K562 (cell line): ENCODE measurements around the gene FBLIM1. TPM values are rescaled to one million over a fixed set of nuclear protein-coding genes. Genes with fewer than 3 reads are reported as not detected.

Source experiments
- BCL6 ChIP-seq: fragments of 250-450 bp; sonication (Bioruptor Pico); IDR thresholded peaks from 2 replicates; pipeline ENCODE4 v1.4.0; 2020
- JUNB ChIP-seq: fragments of 450-650 bp; formaldehyde crosslinking; conservative IDR thresholded peaks from 2 replicates; pipeline ENCODE4 v1.4.0; 2020; ENCODE audit warnings: mild to moderate bottlenecking
- KLF6 ChIP-seq: fragments of 250-450 bp; sonication (Bioruptor Pico); IDR thresholded peaks from 2 replicates; pipeline ENCODE4 v1.4.0; 2020; ENCODE audit warnings: mild to moderate bottlenecking, moderate library complexity, borderline replicate concordance
- MCM3 ChIP-seq: fragments of 450-650 bp; IDR thresholded peaks from 2 replicates; pipeline ENCODE4 v1.6.1; 2016
- MEIS2 ChIP-seq: fragments of 450-650 bp; IDR thresholded peaks from 2 replicates; pipeline ENCODE4 v1.6.1; 2014; ENCODE audit warnings: mild to moderate bottlenecking; ENCODE audit not compliant: partially characterized antibody
- MTA1 ChIP-seq: fragments of 450-650 bp; IDR thresholded peaks from 2 replicates; pipeline ENCODE4 v1.6.1; 2017; ENCODE audit warnings: borderline replicate concordance
- RBM39 ChIP-seq: fragments of 200-400 bp; formaldehyde crosslinking; optimal IDR thresholded peaks from 2 replicates; pipeline ENCODE3; 2018; ENCODE audit warnings: low read depth, low read length
- TGIF2 ChIP-seq: sonication (generic); formaldehyde crosslinking; IDR thresholded peaks from 2 replicates; pipeline ENCODE4 v1.8.1; 2022; ENCODE audit warnings: mild to moderate bottlenecking, missing genetic modification reagents, moderate library complexity
- WHSC1 ChIP-seq: IDR thresholded peaks from one replicate; pipeline ENCODE4 v1.6.1; 2012; ENCODE audit warnings: low read length, control low read depth, inconsistent platforms
- YBX1 ChIP-seq: fragments of 450-650 bp; IDR thresholded peaks from 2 replicates; pipeline ENCODE4 v1.7.1; 2016; ENCODE audit warnings: mild to moderate bottlenecking
- ZFP36 ChIP-seq: fragments of 150-350 bp; IDR thresholded peaks from 2 replicates; pipeline ENCODE4 v1.6.1; 2018; ENCODE audit warnings: low read length, low read depth; ENCODE audit not compliant: partially characterized antibody
- ZSCAN29 ChIP-seq: fragments of 450-650 bp; IDR thresholded peaks from 2 replicates; pipeline ENCODE4 v1.6.1; 2017
- polyA plus RNA-seq, 8 experiments: library from polyadenylated mRNA; depleted of rRNA in 4 of 8; stranded (reverse) in 5 of 8; unstranded in 3 of 8; fragments of >200 nt; fragmentation: Nextera tagmentation in 2 of 8; fragmentation: Illumina TruSeq in 1 of 8; extraction: Ambion mirVana in 2 of 8; extraction: Trizol in 1 of 8; gene quantifications; 2 replicates each; pipeline versions ENCODE4 v1.2.1 to v1.2.3, GENCODE V29; 2011 to 2014; ENCODE audit warnings: inconsistent platforms in 1 of 8, missing spikeins in 1 of 8
- total RNA-seq, 7 experiments: library from RNA; depleted of rRNA in 6 of 7; stranded (reverse); fragments of >200 nt in 6 of 7; fragmentation: Illumina TruSeq in 2 of 7; extraction: Trizol in 2 of 7; gene quantifications; 2 replicates each; pipeline versions ENCODE4 v1.2.1 to v1.2.3, GENCODE V29; 2011 to 2021; ENCODE audit warnings: low replicate concordance in 1 of 7
- TF ChIP-seq, protein P1 (sequence below): fragments of 450-650 bp; IDR thresholded peaks from 2 replicates; pipeline ENCODE4 v1.6.1; 2016; ENCODE audit warnings: borderline replicate concordance
- TF ChIP-seq, protein P2 (sequence below): fragments of 200-400 bp; formaldehyde crosslinking; IDR thresholded peaks from 2 replicates; pipeline ENCODE4 v1.6.1; 2017; ENCODE audit warnings: mild to moderate bottlenecking, low read depth, low read length, moderate library complexity
- TF ChIP-seq, protein P3 (sequence below): sonication (generic); formaldehyde crosslinking; IDR thresholded peaks from 2 replicates; pipeline ENCODE4 v1.8.0; 2022; ENCODE audit warnings: mild to moderate bottlenecking, missing genetic modification reagents
- TF ChIP-seq, protein P4 (sequence below): fragments of 450-650 bp; IDR thresholded peaks from 2 replicates; pipeline ENCODE4 v1.6.1; 2016; ENCODE audit warnings: low read depth, mild to moderate bottlenecking, moderate library complexity
- TF ChIP-seq, protein P5 (sequence below): IDR thresholded peaks from 3 replicates; pipeline ENCODE4 v1.6.1; 2011; ENCODE audit warnings: borderline replicate concordance, mild to moderate bottlenecking, moderate library complexity; ENCODE audit not compliant: insufficient read length; ENCODE audit errors: extremely low read depth

FBLIM1 gene
- total and polyA plus RNA-seq, 9 of the 15 experiments (the other 6 are each of a cell fraction or from before 2014, with no cell fraction given), result 0.14 to 0.24 TPM; not detected in 7

DNA sequence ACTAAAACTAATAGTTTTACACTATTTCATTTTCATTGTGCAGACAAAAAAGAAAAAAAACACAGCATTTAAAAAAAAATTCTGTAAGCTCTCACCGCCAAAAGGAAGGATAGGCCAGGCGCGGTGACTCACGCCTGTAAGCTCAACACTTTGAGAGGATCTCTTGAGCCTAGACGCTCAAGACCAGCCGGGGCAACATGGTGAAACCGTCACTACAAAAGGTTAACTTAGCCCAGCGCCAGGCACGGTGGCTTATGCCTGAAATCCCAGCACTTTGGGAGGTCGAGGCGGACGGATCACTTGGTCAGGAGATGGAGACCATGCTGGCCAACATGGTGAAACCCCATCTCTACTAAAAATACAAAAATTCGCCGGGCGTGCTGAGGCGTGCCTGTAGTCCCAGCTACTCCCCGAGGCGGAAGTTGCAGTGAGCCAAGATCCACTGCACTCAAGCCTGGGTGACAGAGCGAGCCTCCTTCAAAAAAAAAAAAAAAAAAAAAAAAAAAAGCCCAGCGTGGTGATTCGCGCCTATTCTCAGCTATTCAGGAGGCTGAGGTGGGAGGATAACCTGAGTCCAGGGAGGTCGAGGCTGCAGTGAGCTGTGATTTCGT, 74.6 kb downstream of the FBLIM1 start (continued):
- TF ChIP-seq TGIF2 (CRISPR knock-in tag), result no peak
- no peak for TF ChIP-seq MTA1
- TF ChIP-seq, protein P1, sequence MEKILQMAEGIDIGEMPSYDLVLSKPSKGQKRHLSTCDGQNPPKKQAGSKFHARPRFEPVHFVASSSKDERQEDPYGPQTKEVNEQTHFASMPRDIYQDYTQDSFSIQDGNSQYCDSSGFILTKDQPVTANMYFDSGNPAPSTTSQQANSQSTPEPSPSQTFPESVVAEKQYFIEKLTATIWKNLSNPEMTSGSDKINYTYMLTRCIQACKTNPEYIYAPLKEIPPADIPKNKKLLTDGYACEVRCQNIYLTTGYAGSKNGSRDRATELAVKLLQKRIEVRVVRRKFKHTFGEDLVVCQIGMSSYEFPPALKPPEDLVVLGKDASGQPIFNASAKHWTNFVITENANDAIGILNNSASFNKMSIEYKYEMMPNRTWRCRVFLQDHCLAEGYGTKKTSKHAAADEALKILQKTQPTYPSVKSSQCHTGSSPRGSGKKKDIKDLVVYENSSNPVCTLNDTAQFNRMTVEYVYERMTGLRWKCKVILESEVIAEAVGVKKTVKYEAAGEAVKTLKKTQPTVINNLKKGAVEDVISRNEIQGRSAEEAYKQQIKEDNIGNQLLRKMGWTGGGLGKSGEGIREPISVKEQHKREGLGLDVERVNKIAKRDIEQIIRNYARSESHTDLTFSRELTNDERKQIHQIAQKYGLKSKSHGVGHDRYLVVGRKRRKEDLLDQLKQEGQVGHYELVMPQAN, result peak; percentile 59
- no peak for TF ChIP-seq BCL6 (CRISPR knock-in tag)
- TF ChIP-seq, protein P2, sequence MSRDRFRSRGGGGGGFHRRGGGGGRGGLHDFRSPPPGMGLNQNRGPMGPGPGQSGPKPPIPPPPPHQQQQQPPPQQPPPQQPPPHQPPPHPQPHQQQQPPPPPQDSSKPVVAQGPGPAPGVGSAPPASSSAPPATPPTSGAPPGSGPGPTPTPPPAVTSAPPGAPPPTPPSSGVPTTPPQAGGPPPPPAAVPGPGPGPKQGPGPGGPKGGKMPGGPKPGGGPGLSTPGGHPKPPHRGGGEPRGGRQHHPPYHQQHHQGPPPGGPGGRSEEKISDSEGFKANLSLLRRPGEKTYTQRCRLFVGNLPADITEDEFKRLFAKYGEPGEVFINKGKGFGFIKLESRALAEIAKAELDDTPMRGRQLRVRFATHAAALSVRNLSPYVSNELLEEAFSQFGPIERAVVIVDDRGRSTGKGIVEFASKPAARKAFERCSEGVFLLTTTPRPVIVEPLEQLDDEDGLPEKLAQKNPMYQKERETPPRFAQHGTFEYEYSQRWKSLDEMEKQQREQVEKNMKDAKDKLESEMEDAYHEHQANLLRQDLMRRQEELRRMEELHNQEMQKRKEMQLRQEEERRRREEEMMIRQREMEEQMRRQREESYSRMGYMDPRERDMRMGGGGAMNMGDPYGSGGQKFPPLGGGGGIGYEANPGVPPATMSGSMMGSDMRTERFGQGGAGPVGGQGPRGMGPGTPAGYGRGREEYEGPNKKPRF, result no peak
- no peak for TF ChIP-seq YBX1
- no peak for TF ChIP-seq JUNB
- TF ChIP-seq KLF6, result no peak
- no peak for TF ChIP-seq ZSCAN29
- TF ChIP-seq ZFP36, result no peak
- TF ChIP-seq WHSC1, result no peak
- TF ChIP-seq, protein P3, sequence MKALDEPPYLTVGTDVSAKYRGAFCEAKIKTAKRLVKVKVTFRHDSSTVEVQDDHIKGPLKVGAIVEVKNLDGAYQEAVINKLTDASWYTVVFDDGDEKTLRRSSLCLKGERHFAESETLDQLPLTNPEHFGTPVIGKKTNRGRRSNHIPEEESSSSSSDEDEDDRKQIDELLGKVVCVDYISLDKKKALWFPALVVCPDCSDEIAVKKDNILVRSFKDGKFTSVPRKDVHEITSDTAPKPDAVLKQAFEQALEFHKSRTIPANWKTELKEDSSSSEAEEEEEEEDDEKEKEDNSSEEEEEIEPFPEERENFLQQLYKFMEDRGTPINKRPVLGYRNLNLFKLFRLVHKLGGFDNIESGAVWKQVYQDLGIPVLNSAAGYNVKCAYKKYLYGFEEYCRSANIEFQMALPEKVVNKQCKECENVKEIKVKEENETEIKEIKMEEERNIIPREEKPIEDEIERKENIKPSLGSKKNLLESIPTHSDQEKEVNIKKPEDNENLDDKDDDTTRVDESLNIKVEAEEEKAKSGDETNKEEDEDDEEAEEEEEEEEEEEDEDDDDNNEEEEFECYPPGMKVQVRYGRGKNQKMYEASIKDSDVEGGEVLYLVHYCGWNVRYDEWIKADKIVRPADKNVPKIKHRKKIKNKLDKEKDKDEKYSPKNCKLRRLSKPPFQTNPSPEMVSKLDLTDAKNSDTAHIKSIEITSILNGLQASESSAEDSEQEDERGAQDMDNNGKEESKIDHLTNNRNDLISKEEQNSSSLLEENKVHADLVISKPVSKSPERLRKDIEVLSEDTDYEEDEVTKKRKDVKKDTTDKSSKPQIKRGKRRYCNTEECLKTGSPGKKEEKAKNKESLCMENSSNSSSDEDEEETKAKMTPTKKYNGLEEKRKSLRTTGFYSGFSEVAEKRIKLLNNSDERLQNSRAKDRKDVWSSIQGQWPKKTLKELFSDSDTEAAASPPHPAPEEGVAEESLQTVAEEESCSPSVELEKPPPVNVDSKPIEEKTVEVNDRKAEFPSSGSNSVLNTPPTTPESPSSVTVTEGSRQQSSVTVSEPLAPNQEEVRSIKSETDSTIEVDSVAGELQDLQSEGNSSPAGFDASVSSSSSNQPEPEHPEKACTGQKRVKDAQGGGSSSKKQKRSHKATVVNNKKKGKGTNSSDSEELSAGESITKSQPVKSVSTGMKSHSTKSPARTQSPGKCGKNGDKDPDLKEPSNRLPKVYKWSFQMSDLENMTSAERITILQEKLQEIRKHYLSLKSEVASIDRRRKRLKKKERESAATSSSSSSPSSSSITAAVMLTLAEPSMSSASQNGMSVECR (CRISPR knock-in tag), result no peak
- TF ChIP-seq MCM3, result no peak
- TF ChIP-seq MEIS2, result no peak
- TF ChIP-seq, protein P4, sequence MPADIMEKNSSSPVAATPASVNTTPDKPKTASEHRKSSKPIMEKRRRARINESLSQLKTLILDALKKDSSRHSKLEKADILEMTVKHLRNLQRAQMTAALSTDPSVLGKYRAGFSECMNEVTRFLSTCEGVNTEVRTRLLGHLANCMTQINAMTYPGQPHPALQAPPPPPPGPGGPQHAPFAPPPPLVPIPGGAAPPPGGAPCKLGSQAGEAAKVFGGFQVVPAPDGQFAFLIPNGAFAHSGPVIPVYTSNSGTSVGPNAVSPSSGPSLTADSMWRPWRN, result no peak
- TF ChIP-seq RBM39, result no peak
- TF ChIP-seq, protein P5, sequence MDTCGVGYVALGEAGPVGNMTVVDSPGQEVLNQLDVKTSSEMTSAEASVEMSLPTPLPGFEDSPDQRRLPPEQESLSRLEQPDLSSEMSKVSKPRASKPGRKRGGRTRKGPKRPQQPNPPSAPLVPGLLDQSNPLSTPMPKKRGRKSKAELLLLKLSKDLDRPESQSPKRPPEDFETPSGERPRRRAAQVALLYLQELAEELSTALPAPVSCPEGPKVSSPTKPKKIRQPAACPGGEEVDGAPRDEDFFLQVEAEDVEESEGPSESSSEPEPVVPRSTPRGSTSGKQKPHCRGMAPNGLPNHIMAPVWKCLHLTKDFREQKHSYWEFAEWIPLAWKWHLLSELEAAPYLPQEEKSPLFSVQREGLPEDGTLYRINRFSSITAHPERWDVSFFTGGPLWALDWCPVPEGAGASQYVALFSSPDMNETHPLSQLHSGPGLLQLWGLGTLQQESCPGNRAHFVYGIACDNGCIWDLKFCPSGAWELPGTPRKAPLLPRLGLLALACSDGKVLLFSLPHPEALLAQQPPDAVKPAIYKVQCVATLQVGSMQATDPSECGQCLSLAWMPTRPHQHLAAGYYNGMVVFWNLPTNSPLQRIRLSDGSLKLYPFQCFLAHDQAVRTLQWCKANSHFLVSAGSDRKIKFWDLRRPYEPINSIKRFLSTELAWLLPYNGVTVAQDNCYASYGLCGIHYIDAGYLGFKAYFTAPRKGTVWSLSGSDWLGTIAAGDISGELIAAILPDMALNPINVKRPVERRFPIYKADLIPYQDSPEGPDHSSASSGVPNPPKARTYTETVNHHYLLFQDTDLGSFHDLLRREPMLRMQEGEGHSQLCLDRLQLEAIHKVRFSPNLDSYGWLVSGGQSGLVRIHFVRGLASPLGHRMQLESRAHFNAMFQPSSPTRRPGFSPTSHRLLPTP, result no peak
